Breast epithelium (tissue), 3 donors: ENCODE results near the gene RUNX3.

Experiments used
- CTCF ChIP-seq, 3 donors: fragments of 450-650 bp; IDR thresholded peaks; one replicate each; pipeline ENCODE4 v1.5.1; 2016 to 2017; ENCODE audit warnings: antibody characterized with exemption in 3 of 3, mild to moderate bottlenecking in 3 of 3, moderate library complexity in 3 of 3
- POLR2AphosphoS5 ChIP-seq, 3 donors: sonication (generic); formaldehyde crosslinking; IDR thresholded peaks; one replicate each; pipeline ENCODE4 v1.6.1; 2017; ENCODE audit warnings: antibody characterized with exemption in 3 of 3

- TF ChIP-seq CTCF (IDR thresholded peaks at IDR 0.05) (no peak), POLR2AphosphoS5 (IDR thresholded peaks at IDR 0.05) (no peak)
These were observed 22.4 kb upstream of the RUNX3 start for GRCh38 chr1:24952413-24952841.
